NCI-H1092 (cell line): ENCODE measurements around the gene AFMID.
"Not testable (repeated sequence)": the region's sequence is repeated elsewhere in the genome, so short reads cannot be mapped to it uniquely, and the experiment has no call there.

Source experiments
- DNase-seq: peaks from one replicate; lab custom pipeline; 2025; lab: John Stamatoyannopoulos, UW

The AFMID gene

DNA sequence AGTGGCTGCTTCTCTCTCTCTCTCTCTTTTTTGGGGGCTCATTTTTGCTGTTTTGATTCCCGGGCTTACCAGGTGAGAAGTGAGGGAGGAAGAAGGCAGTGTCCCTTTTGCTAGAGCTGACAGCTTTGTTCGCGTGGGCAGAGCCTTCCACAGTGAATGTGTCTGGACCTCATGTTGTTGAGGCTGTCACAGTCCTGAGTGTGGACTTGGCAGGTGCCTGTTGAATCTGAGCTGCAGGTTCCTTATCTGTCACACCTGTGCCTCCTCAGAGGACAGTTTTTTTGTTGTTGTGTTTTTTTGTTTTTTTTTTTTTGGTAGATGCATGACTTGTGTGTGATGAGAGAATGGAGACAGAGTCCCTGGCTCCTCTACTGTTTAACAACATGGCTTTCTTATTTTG, 36.6 kb downstream of the AFMID start:
- no peak for DNase-seq

DNA sequence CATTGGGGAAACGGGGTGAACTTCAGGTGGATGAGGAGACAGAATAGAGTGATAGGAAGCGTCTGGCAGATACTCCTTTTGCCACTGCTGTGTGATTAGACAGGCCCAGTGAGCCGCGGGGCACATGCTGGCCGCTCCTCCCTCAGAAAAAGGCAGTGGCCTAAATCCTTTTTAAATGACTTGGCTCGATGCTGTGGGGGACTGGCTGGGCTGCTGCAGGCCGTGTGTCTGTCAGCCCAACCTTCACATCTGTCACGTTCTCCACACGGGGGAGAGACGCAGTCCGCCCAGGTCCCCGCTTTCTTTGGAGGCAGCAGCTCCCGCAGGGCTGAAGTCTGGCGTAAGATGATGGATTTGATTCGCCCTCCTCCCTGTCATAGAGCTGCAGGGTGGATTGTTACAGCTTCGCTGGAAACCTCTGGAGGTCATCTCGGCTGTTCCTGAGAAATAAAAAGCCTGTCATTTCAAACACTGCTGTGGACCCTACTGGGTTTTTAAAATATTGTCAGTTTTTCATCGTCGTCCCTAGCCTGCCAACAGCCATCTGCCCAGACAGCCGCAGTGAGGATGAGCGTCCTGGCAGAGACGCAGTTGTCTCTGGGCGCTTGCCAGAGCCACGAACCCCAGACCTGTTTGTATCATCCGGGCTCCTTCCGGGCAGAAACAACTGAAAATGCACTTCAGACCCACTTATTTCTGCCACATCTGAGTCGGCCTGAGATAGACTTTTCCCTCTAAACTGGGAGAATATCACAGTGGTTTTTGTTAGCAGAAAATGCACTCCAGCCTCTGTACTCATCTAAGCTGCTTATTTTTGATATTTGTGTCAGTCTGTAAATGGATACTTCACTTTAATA, 37.3 kb downstream of the AFMID start:
- DNase-seq = no peak

DNA sequence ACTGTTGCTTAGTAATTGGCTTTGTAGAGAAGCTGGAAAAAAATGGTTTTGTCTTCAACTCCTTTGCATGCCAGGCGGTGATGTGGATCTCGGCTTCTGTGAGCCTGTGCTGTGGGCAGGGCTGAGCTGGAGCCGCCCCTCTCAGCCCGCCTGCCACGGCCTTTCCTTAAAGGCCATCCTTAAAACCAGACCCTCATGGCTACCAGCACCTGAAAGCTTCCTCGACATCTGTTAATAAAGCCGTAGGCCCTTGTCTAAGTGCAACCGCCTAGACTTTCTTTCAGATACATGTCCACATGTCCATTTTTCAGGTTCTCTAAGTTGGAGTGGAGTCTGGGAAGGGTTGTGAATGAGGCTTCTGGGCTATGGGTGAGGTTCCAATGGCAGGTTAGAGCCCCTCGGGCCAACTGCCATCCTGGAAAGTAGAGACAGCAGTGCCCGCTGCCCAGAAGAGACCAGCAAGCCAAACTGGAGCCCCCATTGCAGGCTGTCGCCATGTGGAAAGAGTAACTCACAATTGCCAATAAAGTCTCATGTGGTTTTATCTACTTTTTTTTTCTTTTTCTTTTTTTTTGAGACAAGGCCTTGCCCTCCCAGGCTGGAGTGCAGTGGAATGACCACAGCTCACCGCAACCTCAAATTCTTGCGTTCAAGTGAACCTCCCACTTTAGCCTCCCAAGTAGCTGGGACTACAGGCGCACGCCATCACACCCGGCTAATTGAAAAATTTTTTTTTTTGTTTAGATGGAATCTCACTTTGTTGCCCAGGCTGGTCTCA, 38.1 kb downstream of the AFMID start:
- DNase-seq = no peak

DNA sequence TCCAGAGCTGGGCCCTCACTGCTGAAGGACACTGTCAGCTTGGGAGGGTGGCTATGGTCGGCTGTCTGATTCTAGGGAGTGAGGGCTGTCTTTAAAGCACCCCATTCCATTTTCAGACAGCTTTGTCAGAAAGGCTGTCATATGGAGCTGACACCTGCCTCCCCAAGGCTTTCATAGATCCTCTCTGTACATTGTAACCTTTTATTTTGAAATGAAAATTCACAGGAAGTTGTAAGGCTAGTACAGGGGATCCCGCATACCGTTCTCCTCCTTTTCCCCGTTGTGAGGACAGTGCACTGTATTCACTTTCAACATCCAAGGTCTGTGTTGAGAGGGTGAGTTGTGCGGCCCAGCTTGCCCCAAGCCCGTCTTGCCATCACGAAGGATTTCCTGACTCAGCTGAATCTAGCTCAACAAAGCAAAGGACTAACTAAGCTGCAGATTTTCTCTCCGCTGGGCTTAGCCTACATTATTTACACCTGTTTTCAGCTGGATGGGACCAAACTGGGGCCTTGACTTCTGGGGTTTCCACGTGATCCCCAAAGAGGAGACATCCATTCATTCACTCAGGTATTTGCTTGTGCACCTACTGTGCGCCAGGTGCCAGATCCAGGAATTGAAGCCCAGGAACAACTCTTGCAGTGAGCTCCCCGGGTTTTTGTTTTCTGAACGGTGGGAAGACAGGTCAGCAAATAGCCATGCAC, 39.0 kb downstream of the AFMID start:
- DNase-seq = no peak

DNA sequence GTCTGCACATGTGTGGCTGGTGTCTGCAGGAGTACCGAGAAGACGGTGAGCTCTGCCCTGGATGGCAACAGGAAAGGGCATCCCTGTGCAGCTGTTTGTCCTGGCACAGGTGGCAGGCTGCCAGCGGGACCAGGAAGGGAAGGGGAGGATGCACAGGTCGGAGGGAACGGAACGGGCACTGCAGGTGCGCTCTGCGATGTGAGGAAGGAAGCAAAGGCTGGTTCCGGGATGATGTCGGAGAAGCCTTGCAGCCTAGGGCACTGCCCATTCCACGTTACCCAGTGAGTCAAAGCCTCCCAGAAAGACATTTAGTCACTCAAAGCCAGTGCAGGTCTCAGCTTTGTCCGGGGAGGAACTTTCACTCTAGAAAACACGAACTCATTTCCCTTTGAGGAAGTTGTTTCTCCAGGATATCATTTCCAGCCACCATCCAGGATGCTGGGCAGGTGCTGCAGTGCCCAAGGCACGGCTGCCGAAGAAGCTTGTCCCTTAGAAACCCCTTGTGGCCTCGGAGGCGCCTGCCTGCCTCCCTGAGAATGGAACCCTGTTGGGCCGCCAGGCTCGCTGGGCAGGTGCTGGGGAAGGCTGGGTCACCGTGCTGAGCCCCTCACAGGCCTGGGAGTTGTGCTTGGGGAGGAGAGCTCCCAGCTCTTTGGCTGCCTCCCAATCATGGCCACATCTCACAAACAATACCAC, 39.7 kb downstream of the AFMID start:
- DNase-seq = no peak

DNA sequence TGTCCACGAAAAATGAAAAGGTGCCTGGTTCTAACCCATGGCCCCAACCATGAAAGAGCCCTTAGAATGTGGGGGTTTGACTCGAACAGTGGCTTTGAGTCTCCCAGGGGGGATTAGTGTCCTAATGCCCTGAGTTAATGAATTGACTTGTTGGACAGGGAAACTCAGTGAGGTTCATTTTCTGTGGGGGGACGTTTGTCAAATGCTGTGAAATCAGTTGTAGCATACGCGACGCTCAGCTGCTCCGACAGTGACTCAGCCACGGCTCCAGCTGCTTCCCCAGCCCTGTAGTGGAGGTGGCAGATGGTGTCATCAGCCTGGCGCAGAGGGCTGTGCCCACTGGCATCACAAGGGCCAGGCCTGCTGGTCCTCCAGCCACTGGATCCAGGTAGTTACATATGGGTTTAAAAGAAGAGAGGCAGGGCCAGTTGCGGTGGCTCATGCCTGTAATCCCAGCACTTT, 40.3 kb downstream of the AFMID start:
- no peak for DNase-seq

DNA sequence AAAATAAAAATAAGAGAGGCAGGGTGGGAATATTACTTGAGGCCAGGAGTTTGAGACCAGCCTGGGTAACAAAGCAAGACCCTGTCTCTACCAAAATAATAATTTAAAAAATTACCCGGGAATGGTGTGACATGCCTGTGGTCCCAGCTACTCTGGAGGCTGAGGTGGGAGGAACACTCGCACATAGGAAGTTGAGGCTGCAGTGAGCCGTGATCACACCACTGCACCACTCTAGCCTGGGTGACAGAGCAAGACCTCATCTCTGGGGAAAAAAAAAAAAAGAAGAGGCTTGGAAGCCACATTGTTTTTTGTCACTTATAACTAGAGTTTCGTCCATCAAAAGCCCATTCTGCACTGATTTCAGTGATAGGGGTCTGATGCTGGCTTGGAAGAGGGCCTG, 41.0 kb downstream of the AFMID start:
- no peak for DNase-seq

DNA sequence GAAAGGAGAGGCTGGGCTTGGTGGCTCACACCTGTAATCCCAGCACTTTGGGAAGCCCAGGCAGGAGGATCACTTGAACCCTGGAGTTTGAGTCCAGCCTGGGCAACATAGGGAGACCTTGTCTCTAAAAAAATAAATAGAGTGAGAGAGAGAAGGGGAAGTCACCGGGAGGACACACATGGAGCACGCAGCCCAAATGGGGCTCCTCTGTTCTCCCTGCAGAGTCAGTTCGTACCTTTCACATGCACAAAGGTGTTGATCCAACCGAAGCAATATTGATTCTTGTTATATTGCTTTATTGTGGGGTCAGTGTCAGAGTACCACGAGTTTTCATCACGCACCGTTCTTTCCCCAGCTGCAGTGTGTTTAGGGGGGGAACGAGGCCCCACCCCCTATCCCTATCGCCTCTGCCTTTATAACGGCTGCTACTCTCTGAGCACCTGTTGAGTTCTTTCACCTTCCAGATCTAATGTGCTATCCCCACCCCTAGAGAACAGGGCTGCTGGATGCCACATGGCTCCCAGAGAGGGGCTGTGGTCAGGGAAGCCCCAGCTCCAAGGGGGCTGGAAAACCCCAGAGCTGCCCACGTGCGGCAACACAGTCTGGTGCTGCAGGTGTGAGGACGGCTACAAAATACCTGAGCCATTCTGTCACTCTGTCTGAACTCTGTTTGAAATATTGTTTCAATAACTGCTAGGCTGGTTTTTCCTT, 43.2 kb downstream of the AFMID start:
- DNase-seq = no peak

DNA sequence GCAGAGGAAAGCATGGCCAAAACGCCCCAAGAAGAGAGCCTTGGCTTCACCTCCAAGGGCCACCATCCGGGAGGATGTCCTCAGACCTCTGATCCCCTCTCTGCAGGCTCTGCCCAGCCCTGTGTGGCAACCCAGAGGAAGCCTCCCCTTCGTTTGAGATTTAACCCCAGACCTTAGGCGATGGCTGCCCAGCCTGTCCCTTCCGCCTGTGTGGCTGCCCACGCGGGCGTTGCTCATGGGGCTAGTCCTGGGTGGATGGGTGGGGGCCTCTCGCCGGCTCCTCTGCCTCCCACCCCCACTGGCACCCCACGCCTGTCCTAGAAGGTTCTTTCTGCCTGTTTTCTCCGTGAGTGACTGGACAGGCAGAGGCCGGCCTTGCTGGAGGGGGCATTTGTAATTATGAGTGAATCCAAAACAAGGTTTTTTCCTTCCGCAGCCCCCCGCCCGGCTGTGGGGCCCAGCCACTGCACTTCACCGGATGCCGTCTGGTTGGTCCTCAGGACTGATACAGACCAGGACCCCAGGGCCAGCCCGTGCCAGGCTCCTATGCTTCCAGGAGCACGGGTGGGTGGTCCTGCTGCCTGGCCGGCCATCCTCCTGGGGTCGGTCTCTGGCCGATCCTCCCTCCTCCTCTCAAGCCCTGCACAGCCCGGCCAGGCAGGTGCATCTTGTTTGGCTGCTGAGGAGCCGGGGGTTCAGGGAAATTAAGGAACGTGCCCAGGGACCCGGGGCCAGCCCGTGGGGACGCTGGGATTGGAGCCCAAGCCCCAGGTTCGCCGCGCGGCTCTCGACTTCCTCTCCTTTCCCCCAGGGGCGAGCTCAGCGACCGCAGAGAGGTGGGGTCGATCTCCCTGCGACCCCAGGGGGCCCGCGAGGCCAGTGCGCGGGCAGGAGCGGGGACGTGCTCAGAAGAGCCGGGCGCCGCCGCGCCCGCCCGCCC, 44.1 kb downstream of the AFMID start, which contains the start of gene TMEM235:
Gene TMEM235, plus strand, starts transcription at position 636 of the 940 bp plus-strand sequence. CDS start 393 bp downstream, outside the sequence.
- no peak for DNase-seq

DNA sequence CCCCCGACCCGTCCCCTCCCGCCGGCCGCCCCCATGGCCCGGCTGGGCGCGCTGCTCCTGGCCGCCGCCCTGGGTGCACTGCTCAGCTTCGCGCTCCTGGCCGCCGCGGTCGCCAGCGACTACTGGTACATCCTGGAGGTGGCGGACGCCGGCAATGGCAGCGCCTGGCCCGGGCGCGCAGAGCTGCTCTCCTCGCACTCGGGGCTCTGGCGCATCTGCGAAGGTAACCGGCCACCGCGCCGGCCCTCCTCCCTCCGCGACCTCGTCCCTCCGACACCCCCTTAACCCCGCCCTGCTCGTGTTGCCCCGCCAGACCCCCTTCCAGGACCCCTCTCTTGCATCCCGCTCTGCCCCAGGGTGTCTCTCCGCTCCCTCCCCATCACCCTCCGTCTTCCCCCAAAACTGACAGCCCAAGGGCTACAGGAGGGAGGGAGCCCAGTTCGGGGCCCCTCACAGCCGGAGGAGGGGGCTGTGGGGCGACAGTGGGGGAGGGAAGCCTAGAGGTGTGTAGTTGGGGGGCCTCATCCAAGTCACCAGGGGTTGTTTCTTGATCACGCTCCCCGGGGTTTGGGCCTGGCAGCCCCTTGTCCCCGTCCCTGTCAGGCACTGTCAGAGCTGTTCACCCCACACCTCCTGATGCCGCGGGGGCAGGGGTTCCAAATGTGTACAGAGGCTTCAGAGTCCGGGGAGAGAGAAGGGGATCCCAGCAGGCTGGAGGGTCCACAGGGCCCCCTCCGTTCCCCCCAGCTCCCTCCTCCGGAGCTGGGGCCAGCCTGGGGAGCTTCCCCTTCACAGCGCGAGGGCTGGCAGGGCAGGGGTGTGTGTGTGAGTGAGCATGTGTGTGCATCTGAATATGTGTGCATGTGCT, 45.1 kb downstream of the AFMID start:
- no peak for DNase-seq

DNA sequence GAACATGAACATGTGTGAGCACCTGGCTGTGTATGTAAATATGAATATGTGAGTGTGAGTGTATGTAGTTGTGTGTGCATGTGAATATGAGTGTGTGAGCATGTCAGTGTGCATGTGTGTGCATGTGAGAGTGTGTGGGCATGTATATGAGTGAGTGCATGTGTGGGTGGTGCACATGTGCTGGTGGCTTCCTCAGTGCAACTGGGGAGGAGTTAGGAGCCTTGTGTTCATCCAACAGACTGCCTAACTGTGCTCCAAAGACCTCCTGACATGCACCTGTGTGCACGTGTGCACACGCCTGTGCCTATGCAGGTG, 45.7 kb downstream of the AFMID start:
- DNase-seq = no peak

DNA sequence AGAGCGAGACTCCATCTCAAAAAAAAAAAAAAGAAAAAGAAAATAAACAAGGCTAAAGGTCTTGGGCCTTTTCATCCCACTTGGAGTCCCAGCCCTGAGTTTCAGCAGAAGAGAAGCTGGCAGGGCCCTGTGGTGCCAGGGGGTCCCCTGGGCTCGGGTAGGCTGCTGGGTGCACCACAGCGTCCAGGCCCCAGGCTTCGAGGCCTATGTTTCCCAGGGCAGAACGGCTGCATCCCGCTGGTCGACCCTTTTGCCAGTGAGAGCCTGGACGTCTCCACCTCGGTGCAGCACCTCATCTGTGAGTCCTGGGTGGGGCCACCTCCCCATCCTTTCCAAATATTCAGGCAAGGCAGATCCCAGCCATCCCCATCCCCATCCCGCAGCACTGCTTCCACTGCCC, 46.5 kb downstream of the AFMID start:
- DNase-seq = no peak

DNA sequence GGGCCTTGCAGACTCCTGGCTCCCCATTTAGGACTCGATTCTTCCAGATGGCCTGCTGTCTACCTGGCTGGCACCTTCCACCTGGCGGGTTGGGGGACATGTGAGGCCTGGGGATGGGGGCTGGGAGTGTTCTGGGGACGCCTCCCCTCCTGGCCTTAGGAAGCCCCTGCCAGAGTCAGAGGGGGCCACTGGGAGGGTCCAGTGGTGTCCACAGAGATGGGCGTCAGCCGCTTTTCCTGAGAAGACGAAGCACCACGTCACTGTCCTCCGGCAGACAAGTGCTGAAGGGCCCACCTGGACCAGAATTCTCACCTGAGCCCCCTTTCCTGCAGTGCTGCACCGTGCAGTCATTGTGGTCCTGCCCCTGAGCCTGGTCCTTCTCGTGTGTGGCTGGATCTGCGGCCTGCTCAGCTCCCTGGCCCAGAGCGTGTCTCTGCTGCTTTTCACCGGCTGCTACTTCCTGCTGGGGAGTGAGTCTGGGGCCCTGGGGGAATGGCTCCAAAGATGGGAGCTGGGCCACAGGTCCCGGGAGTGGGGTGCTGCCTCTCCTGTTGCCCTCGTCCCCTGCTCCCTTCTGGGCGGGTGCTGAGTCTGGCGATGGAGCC, 47.2 kb downstream of the AFMID start:
- DNase-seq = no peak

DNA sequence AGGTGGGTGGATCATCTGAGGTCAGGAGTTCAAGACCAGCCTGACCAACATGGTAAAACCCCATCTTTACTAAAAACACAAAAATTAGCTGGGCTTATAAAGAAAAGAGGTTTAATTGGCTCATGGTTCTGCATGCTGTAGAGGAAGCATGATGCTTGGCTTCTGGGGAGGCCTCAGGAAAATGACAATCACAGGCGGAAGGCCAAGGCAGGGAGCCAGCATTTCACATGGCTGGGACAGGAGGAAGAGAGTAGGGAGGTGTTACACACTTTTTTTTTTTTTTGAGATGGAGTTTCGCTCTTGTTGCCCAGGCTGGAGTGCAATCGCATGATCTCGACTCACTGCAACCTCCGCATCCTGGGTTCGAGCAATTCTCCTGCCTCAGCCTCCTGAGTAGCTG, 47.9 kb downstream of the AFMID start:
- DNase-seq = not testable (repeated sequence)

DNA sequence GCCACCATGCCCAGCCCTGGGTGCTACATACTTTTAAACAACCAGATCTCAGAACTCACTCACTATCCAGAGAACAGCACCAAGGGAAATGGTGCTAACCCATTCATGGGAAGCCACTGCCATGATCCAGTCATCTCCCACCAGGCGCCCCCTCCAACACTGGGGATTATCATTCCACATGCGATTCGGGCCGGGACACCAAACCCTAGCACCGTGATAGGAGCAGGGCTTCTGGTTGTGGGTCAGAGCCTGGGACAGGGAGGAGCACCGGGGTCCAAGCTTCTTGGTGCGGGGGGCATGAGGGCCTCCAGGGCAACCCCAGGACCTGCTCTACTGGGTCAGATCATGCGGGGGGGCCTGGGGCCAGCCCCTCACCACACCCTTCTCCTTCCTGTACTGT, 48.7 kb downstream of the AFMID start:
- DNase-seq = no peak

DNA sequence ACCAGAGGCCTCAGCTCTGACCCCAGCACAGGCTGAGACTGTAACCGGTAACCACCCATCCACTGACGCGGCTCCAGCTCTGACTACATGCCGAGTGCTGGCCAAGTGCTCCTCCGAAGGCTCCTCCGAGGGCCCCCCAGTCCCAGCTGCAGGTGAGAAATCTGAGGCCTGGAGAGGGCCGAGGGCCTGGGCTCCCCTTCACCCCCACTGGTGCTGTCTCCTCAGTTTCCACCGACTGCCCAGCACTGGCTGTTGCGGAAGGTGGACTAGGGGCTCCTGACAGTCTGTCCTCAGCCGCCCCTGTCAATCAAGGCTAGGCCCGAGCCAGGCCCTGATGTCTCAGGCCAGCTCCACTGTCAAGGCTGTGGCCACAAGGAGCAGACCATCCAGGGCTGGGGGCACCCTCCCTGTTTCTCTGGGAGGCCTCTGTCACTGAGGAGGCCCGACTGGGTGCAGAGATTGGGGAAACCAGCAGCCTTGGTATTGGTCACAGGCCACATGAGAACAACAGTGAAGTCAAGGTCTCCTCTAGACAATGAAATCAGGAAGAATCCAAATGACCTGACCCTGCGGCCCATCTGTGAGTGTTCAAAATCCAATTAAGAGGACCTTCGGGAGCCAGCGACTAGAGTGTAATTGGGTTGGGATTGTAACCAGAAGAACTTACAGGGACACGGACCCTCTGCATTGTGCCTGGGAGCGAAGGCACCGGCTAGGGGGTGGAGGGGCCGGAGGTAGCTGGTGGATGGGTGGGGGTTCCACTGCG, 49.4 kb downstream of the AFMID start:
- DNase-seq = no peak

DNA sequence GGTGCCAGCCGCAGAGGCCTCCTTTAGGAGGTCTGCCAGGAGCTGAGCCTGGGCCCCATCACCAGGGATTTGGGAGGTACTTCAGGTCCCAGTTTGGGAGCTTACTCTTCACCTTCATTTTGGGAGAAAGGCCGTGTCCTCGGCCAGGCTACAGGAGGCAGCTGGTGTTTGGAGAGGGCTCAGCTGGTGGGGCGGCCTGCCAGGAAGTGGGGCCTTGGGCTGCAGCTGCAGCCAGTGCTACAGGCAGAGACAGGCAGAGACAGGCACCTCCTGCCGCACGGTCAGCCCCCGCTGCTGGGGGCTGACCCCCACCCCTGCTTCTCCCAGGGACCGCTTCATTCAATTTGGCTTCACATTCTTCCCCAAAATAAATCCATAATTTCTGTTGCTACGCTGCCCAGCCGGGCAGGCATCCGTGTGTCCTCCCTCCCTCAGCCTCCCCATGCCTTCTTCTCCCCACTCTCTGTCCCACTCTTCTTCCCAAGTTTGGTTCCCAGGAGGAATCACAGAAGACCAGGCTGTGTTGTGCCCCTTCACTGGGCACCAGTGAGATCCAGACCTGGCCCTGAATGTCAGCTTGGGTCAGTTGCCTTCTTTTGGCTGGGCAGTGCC, 50.3 kb downstream of the AFMID start:
- no peak for DNase-seq
